Measurements from ENCODE around the gene IQCF2. TPM values are rescaled to one million over a fixed set of nuclear protein-coding genes. Genes with fewer than 3 reads are reported as not detected.

Gene IQCF2
- total RNA-seq, 1 experiment from 2014 or later, result not detected

GRCh38 chr3:51874411-51874810, 13.0 kb downstream of the IQCF2 start:
- ChIA-PET POLR2A (ENCODE audit: low non-redundant PET) (no interaction called here), CTCF (no interaction called here)
- intact Hi-C loops (cut with micrococcal nuclease; ENCODE audit: unreplicated experiment), result no loop called here
- no peak overlapping the region for H3K27ac ChIP-seq (ENCODE audit: low read depth, low read length, poor library complexity, severe bottlenecking)
- no peaks in the 10 kb centered on the region for H3K27me3 ChIP-seq (replicated peaks; ENCODE audit: insufficient read depth, low read depth, low read length, poor library complexity)
- no peaks in the 10 kb centered on the region for H3K9me3 ChIP-seq (ENCODE audit: low read depth, low read length, poor library complexity, severe bottlenecking)
- H3K4me1 ChIP-seq (ENCODE audit: insufficient read depth, low read length, poor library complexity, severe bottlenecking), result no peaks in the 10 kb centered on the region
- TF ChIP-seq EZH2 (IDR thresholded peaks at IDR 0.05; ENCODE audit: borderline replicate concordance, low read depth, low read length, poor library complexity, severe bottlenecking) (no peak), CTCF (conservative IDR thresholded peaks at IDR 0.05; ENCODE audit: low read depth, low read length) (no peak)
- H3K4me3 ChIP-seq (ENCODE audit: low read depth, low read length, poor library complexity, severe bottlenecking), result no peak overlapping the region
- H3K36me3 ChIP-seq (ENCODE audit: insufficient read depth, low read length, poor library complexity, severe bottlenecking), result no peaks in the 10 kb centered on the region
- BruUV-seq (replicated peaks), result no TSS peak
- DNase-seq (ENCODE audit: low spot score), result no peak

GRCh38 chr3:51874889-51875288, 13.5 kb downstream of the IQCF2 start:
- Histone ChIP-seq H3K4me1 (ENCODE audit: insufficient read depth, low read length, poor library complexity, severe bottlenecking) (no peaks in the 10 kb centered on the region), H3K9me3 (ENCODE audit: low read depth, low read length, poor library complexity, severe bottlenecking) (no peaks in the 10 kb centered on the region), H3K36me3 (ENCODE audit: insufficient read depth, low read length, poor library complexity, severe bottlenecking) (no peaks in the 10 kb centered on the region), H3K27ac (ENCODE audit: low read depth, low read length, poor library complexity, severe bottlenecking) (no peak overlapping the region), H3K27me3 (replicated peaks; ENCODE audit: insufficient read depth, low read depth, low read length, poor library complexity) (no peaks in the 10 kb centered on the region), H3K4me3 (ENCODE audit: low read depth, low read length, poor library complexity, severe bottlenecking) (no peak overlapping the region)
- intact Hi-C loops (cut with micrococcal nuclease; ENCODE audit: unreplicated experiment), result no loop called here
- ChIA-PET POLR2A (ENCODE audit: low non-redundant PET) (no interaction called here), CTCF (no interaction called here)
- DNase-seq (ENCODE audit: low spot score), result no peak
- no TSS peak for BruUV-seq (replicated peaks)
- no peak for TF ChIP-seq EZH2 (IDR thresholded peaks at IDR 0.05; ENCODE audit: borderline replicate concordance, low read depth, low read length, poor library complexity, severe bottlenecking)
- TF ChIP-seq CTCF (conservative IDR thresholded peaks at IDR 0.05; ENCODE audit: low read depth, low read length), result no peak

GRCh38 chr3:51875501-51875900, 14.1 kb downstream of the IQCF2 start, which contains the start of gene IQCF5:
TSS of gene IQCF5 (minus strand) at chr3:51875601. CDS start at chr3:51875531, 70 bp downstream.
- BruUV-seq (replicated peaks), result no TSS peak
- intact Hi-C loops (cut with micrococcal nuclease; ENCODE audit: unreplicated experiment), result no loop called here

More at GRCh38 chr3:51875501-51875900, 14.1 kb downstream of the IQCF2 start, which contains the start of gene IQCF5:
- Histone ChIP-seq H3K9me3 (ENCODE audit: low read depth, low read length, poor library complexity, severe bottlenecking) (no peaks in the 10 kb centered on the region), H3K4me3 (ENCODE audit: low read depth, low read length, poor library complexity, severe bottlenecking) (no peak within 1 kb of the TSS), H3K27ac (ENCODE audit: low read depth, low read length, poor library complexity, severe bottlenecking) (no peak within 1 kb of the TSS), H3K4me1 (ENCODE audit: insufficient read depth, low read length, poor library complexity, severe bottlenecking) (no peaks in the 10 kb centered on the region), H3K27me3 (replicated peaks; ENCODE audit: insufficient read depth, low read depth, low read length, poor library complexity) (no peaks in the 10 kb centered on the region), H3K36me3 (ENCODE audit: insufficient read depth, low read length, poor library complexity, severe bottlenecking) (no peaks in the 10 kb centered on the region)
- ChIA-PET POLR2A (ENCODE audit: low non-redundant PET) (no interaction called here), CTCF (no interaction called here)
- TF ChIP-seq CTCF (conservative IDR thresholded peaks at IDR 0.05; ENCODE audit: low read depth, low read length), result no peak
- no peak for TF ChIP-seq EZH2 (IDR thresholded peaks at IDR 0.05; ENCODE audit: borderline replicate concordance, low read depth, low read length, poor library complexity, severe bottlenecking)
- DNase-seq (ENCODE audit: low spot score), result no peak
